K562 (cell line): Measurements from ENCODE around the gene POPDC2. TPM values are rescaled to one million over a fixed set of nuclear protein-coding genes. Genes with fewer than 3 reads are reported as not detected.

ENCODE experiments used
- ATAC-seq: fragments of 200-7000 bp; cut with Tn5 transposase; 3 replicates; pipeline ENCODE4 v1.9.1; 2020; ENCODE audit warnings: moderate library complexity
- BruUV-seq: library from RNA; stranded (reverse); fragments of 400-500 nt; replicated peaks from 2 replicates; lab custom pipeline; 2021; lab: Mats Ljungman, UMichigan
- CTCF ChIA-PET: fragments of 300-600 bp; formaldehyde crosslinking; extraction: SDS; loops from one replicate; lab custom pipeline; 2021; ENCODE audit warnings: low intra/inter-chr PET ratio; lab: Yijun Ruan, JAX
- POLR2A ChIA-PET: fragments of 300-600, 350-650 bp; sonication (Branson Sonifier 250); formaldehyde crosslinking; extraction: SDS; loops from one replicate; lab custom pipeline; 2021; ENCODE audit warnings: antibody characterized with exemption, inconsistent platforms; lab: Yijun Ruan, JAX
- DNase-seq, 4 experiments: peaks; one replicate each; pipeline versions ENCODE4 v3.0.0 to v3.0.0-alpha.2; 2011 to 2018; ENCODE audit warnings: low spot score in 3 of 4, mixed read lengths in 3 of 4; ENCODE audit errors: extremely low read depth in 1 of 4
- FAIRE-seq: peaks from 2 replicates; lab custom pipeline; 2011; peaks lifted over from hg19 to GRCh38; lab: Jason Lieb, UNC
- H2AFZ ChIP-seq: 2 replicates; pipeline ENCODE4 v1.6.0; 2011; ENCODE audit warnings: low read depth, low read length, control low read depth, inconsistent platforms
- H3K27ac ChIP-seq: fragments of 200-600 bp; 3 replicates; pipeline ENCODE4 v1.8.0; 2011; ENCODE audit warnings: low read depth, mild to moderate bottlenecking, control low read depth, inconsistent platforms, low read length, moderate library complexity, mixed read lengths; ENCODE audit errors: extremely low read depth
- H3K27me3 ChIP-seq, 2 experiments: fragments of 300-600 bp in 1 of 2; 2 replicates in 1 of 2; 3 replicates in 1 of 2; pipeline versions ENCODE4 v1.6.0 to v1.8.0; 2011; ENCODE audit warnings: inconsistent platforms in 2 of 2, low read length in 2 of 2, mild to moderate bottlenecking in 1 of 2, mixed read lengths in 1 of 2, moderate library complexity in 1 of 2; ENCODE audit not compliant: control insufficient read depth in 2 of 2, insufficient read depth in 2 of 2
- H3K36me3 ChIP-seq: fragments of 300-600 bp; 3 replicates; pipeline ENCODE4 v1.8.0; 2011; ENCODE audit warnings: mild to moderate bottlenecking, low read length, inconsistent platforms; ENCODE audit not compliant: control insufficient read depth, insufficient read depth
- H3K4me1 ChIP-seq, 2 experiments: fragments of 200-600 bp in 1 of 2; replicated peaks in 1 of 2; 2 replicates in 1 of 2; 3 replicates in 1 of 2; pipeline versions ENCODE4 v1.5.1 to v1.8.0; 2011; ENCODE audit warnings: inconsistent platforms in 2 of 2, low read length in 2 of 2, mild to moderate bottlenecking in 1 of 2, mixed read lengths in 1 of 2, moderate library complexity in 1 of 2; ENCODE audit not compliant: control insufficient read depth in 2 of 2, insufficient read depth in 2 of 2
- H3K4me2 ChIP-seq: 2 replicates; pipeline ENCODE4 v1.6.1; 2011; ENCODE audit warnings: low read length, control low read depth, inconsistent platforms, mixed read lengths; ENCODE audit not compliant: insufficient read depth
- H3K4me3 ChIP-seq: fragments of 200-600 bp; sonication (generic), shearing (Covaris generic); 2 replicates; pipeline ENCODE4 v1.5.1; 2016; ENCODE audit warnings: control low read depth, inconsistent platforms
- H3K79me2 ChIP-seq: fragments of 200-600 bp; 3 replicates; pipeline ENCODE4 v1.8.0; 2011; ENCODE audit warnings: low read length, inconsistent platforms; ENCODE audit not compliant: control insufficient read depth, insufficient read depth
- H3K9ac ChIP-seq, 2 experiments: 2 replicates each; pipeline versions ENCODE4 v1.6.0 to v1.6.1; 2011; ENCODE audit warnings: low read depth in 2 of 2, low read length in 2 of 2, control low read depth in 1 of 2, inconsistent platforms in 1 of 2, mild to moderate bottlenecking in 1 of 2, mixed read lengths in 1 of 2; ENCODE audit not compliant: insufficient read depth in 1 of 2
- H3K9me1 ChIP-seq: one replicate; pipeline ENCODE4 v1.6.0; 2011; ENCODE audit warnings: inconsistent platforms, mild to moderate bottlenecking, low read length, moderate library complexity; ENCODE audit not compliant: control insufficient read depth, insufficient read depth
- H3K9me3 ChIP-seq: replicated peaks from 2 replicates; pipeline ENCODE4 v1.5.1; 2011; ENCODE audit warnings: low read depth, low read length, inconsistent platforms; ENCODE audit not compliant: control insufficient read depth, insufficient read depth
- H4K20me1 ChIP-seq: replicated peaks from 2 replicates; pipeline ENCODE4 v1.6.1; 2011; ENCODE audit warnings: low read length, inconsistent platforms, mixed read lengths; ENCODE audit not compliant: control insufficient read depth, insufficient read depth
- CTCF ChIP-seq, 3 experiments: IDR thresholded peaks in 2 of 3; conservative IDR thresholded peaks in 1 of 3; 2 replicates each; pipeline ENCODE4 v1.5.1; 2011 to 2012; ENCODE audit warnings: low read length in 3 of 3, mild to moderate bottlenecking in 3 of 3, control low read depth in 2 of 3, improper control_type of control experiment in 1 of 3, inconsistent platforms in 1 of 3, low read depth in 1 of 3, mixed read lengths in 1 of 3, moderate library complexity in 1 of 3; ENCODE audit not compliant: insufficient read depth in 2 of 3
- RAD21 ChIP-seq, 2 experiments: fragments of 250-450 bp in 1 of 2; fragments of 450-650 bp in 1 of 2; sonication (Bioruptor Pico) in 1 of 2; formaldehyde crosslinking in 1 of 2; IDR thresholded peaks in 1 of 2; conservative IDR thresholded peaks in 1 of 2; 2 replicates each; pipeline versions ENCODE4 v1.4.0 to v1.8.0; 2020 to 2022; ENCODE audit warnings: mild to moderate bottlenecking in 2 of 2, moderate library complexity in 1 of 2
- ZNF384 ChIP-seq: IDR thresholded peaks from 2 replicates; pipeline ENCODE4 v1.6.1; 2012; ENCODE audit warnings: low read depth, low read length, improper control_type of control experiment
- WGBS: fragments of 100-300 bp; shearing (Covaris generic); methylation state at CpG from one replicate; pipeline ENCODE4 v1.1.6; 2016; ENCODE audit warnings: low coverage, mixed read lengths; ENCODE audit not compliant: insufficient coverage; ENCODE audit errors: missing lambda C conversion rate; 5-methylcytosine and 5-hydroxymethylcytosine counted together
- in situ Hi-C: fragments of 300-500 bp; cut with MboI; formaldehyde crosslinking; loops from 4 replicates; pipeline ENCODE4 v1.15.0; 2018; ENCODE audit warnings: inconsistent platforms, mixed read lengths
- intact Hi-C: fragments of 100-400 bp; cut with micrococcal nuclease; formaldehyde crosslinking; loops from 2 replicates; pipeline ENCODE4 v1.14.2; 2022
- polyA plus RNA-seq, 8 experiments: library from polyadenylated mRNA; depleted of rRNA in 4 of 8; stranded (reverse) in 5 of 8; unstranded in 3 of 8; fragments of >200 nt; fragmentation: Nextera tagmentation in 2 of 8; fragmentation: Illumina TruSeq in 1 of 8; extraction: Ambion mirVana in 2 of 8; extraction: Trizol in 1 of 8; gene quantifications; 2 replicates each; pipeline versions ENCODE4 v1.2.1 to v1.2.3, GENCODE V29; 2011 to 2014; ENCODE audit warnings: inconsistent platforms in 1 of 8, missing spikeins in 1 of 8
- total RNA-seq, 7 experiments: library from RNA; depleted of rRNA in 6 of 7; stranded (reverse); fragments of >200 nt in 6 of 7; fragmentation: Illumina TruSeq in 2 of 7; extraction: Trizol in 2 of 7; gene quantifications; 2 replicates each; pipeline versions ENCODE4 v1.2.1 to v1.2.3, GENCODE V29; 2011 to 2021; ENCODE audit warnings: low replicate concordance in 1 of 7
- TF ChIP-seq, protein P1 (sequence below): sonication (generic); formaldehyde crosslinking; IDR thresholded peaks from 2 replicates; pipeline ENCODE4 v1.8.1; 2023; ENCODE audit warnings: mild to moderate bottlenecking, missing genetic modification reagents

The POPDC2 gene
- total and polyA plus RNA-seq, 9 of the 15 experiments (the other 6 are each of a cell fraction or from before 2014, with no cell fraction given): 0.08 to 0.32 (median 0.13) TPM; not detected in 4

DNA sequence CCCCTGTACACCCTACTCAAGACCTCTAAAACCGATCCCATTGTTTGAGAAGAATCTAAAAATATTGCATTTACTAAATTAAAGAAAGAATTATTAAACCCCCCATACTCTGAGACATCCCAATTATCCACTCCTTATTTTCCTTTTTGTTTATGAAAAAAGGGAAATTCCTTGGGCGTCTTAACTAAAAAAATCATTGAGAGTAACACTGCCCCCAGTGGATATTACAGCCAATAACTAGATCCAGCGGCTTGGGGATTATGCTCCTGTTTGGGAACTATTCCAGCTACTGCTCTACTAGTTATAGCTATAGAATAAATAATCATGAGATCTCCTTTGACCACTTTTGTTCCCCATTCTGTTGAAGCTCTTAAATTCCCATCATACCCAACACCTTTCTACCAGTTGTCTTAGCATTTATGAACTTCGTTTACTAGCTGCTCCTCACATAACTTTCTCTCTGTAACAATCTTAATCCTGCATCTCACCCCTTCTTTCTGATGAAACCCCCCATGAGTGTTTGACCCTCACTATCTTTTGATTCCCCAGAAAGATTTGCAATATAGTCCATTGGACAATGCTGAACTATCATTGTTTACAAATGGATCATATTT, 29.8 kb upstream of the POPDC2 start:
- ATAC-seq (peak; percentile 73), FAIRE-seq (peak; percentile 37), DNase-seq (peak; percentile 9 to 29 (median 16))
- Histone ChIP-seq H3K4me3 (no peak overlapping the region), H3K27ac (no peak overlapping the region), H4K20me1 (no peaks in the 10 kb centered on the region), H3K4me2 (no peak overlapping the region), H2AFZ (peak overlapping the region; percentile 32; the same call in 1 of the 2 replicates), H3K4me1 (no peaks in the 10 kb centered on the region; a peak in 1 of 5 replicates), H3K27me3 (no peaks in the 10 kb centered on the region), H3K9me3 (no peaks in the 10 kb centered on the region), H3K9me1 (no peaks in the 10 kb centered on the region), H3K9ac (no peak overlapping the region), H3K36me3 (no peaks in the 10 kb centered on the region), H3K79me2 (no peaks in the 10 kb centered on the region)
- in situ Hi-C loops (loop anchor here (25.0 kb wide), 2 partner anchors 553 to 803 kb away; partner anchors contain the start of gene TEX55), intact Hi-C loops (no loop called here)
- TF ChIP-seq RAD21 (CRISPR knock-in tag; conservative IDR thresholded peaks at IDR 0.05 in 1 of 2, IDR thresholded peaks at IDR 0.05 in 1 of 2) (peak in 1 of 2 experiments; percentile 27; a peak in 2 of 4 replicates), CTCF (IDR thresholded peaks at IDR 0.05 in 2 of 3, conservative IDR thresholded peaks at IDR 0.05 in 1 of 3; ENCODE audit: insufficient read depth in 2 of 3, low read depth in 1 of 3, low read length in 3 of 3) (peak; percentile 17 to 49 (median 42); a peak in 4 of 6 replicates), ZNF384 (0 out of 2 replicates have a peak, but pooled peaks have one; percentile 16)
- TF ChIP-seq, protein P1, sequence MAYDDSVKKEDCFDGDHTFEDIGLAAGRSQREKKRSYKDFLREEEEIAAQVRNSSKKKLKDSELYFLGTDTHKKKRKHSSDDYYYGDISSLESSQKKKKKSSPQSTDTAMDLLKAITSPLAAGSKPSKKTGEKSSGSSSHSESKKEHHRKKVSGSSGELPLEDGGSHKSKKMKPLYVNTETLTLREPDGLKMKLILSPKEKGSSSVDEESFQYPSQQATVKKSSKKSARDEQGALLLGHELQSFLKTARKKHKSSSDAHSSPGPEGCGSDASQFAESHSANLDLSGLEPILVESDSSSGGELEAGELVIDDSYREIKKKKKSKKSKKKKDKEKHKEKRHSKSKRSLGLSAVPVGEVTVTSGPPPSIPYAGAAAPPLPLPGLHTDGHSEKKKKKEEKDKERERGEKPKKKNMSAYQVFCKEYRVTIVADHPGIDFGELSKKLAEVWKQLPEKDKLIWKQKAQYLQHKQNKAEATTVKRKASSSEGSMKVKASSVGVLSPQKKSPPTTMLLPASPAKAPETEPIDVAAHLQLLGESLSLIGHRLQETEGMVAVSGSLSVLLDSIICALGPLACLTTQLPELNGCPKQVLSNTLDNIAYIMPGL (CRISPR knock-in tag): no peak
- no TSS peak for BruUV-seq
- ChIA-PET POLR2A (interaction anchor here (0.7 kb wide), 1 partner anchor 185 kb away, joined by 7 read pairs; no protein-coding TSS in a partner anchor), CTCF (interaction anchor here (1.0 kb wide), 1 partner anchor 131 kb away, joined by 3 read pairs; no protein-coding TSS in a partner anchor)
- 9% methylated on average over 4 of the region's 4 CpGs for WGBS
